ENCODE data around the gene CCR7. TPM values are rescaled to one million over a fixed set of nuclear protein-coding genes. Genes with fewer than 3 reads are reported as not detected.

The CCR7 gene, protein sequence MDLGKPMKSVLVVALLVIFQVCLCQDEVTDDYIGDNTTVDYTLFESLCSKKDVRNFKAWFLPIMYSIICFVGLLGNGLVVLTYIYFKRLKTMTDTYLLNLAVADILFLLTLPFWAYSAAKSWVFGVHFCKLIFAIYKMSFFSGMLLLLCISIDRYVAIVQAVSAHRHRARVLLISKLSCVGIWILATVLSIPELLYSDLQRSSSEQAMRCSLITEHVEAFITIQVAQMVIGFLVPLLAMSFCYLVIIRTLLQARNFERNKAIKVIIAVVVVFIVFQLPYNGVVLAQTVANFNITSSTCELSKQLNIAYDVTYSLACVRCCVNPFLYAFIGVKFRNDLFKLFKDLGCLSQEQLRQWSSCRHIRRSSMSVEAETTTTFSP
- under 1 TPM; 0.34 to 0.48 (median 0.44) TPM for polyA plus RNA-seq (ENCODE audit: insufficient read length in 4 of 4)

DNA sequence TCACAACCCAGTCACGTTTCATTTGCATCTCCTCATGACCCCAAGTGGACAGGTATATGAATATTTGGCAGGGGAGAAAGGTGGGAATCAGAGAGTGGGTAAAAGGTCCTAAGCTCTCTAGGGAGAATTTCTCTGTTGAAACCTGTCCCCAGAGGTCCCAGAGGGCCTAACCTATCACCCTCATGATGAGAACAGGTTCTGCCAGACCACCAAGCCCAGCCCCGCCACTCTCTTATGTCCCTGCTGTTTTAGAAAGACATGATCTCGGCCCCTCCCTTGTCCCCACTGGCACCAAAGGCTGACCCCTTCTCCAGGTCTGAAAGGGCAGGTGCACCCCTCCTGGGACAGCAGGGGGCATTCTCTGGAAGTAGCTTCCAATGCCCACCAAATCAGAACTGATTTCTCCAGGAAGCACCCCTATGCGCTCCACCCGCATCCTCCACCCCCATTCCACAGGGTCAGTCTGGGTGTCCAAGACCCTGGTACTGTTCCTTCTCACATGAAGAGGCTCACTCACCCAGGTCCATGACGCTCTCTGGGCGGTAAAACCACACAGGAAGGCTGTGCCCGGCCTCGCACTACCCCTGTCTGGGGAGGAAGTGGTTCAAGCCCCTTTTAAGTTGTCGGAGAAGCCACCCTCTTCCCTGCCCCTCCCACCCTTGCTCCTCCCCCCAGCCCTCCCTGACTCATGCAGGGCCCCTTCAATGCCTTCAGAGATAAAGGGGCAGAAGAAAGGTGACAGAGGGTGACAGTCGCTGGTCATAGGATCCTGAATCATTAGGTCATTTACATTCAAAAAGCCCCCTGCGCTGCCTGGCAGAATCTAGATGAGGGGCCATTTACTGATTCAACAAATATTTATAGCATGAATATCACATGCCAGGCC, at the start of gene CCR7:
Gene CCR7, minus strand, starts transcription at position 590 of the 886 bp plus-strand sequence. Its CDS starts 63 bp downstream, at position 527.
- no peak for DNase-seq (ENCODE audit: low read depth in 4 of 4, low spot score in 2 of 4)

DNA sequence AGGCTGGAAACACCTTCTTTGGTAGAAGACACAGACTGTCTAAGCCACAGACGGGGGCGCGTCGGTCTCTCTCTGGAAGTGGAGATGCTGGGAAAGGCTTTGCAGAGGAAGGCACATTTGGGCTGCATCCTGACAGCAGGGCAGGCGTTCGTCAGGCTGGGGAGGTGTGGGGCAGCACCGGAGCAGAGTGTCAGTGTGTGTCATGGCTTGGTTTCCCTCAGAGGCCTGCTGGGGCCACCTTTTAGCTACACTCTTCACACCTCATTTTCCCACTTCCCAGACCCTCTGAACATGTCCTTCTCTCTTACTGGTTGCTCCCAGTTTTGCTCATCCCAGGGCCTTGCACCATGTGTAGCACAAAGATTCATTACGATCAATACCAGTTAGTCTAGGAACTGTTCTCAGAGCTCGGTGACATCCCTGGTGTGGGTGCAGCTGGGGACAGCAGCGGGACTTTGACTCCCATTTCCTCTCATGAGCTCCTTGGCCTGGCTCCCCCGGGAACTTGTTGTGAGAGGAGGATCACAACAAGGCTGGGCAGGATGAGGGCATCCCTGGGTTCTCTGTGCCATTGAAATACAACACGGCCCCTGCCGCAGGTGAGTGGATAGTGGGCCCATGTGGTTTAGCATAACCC, 49.3 kb upstream of the CCR7 start:
- no peak for DNase-seq (ENCODE audit: low read depth in 4 of 4, low spot score in 2 of 4)

DNA sequence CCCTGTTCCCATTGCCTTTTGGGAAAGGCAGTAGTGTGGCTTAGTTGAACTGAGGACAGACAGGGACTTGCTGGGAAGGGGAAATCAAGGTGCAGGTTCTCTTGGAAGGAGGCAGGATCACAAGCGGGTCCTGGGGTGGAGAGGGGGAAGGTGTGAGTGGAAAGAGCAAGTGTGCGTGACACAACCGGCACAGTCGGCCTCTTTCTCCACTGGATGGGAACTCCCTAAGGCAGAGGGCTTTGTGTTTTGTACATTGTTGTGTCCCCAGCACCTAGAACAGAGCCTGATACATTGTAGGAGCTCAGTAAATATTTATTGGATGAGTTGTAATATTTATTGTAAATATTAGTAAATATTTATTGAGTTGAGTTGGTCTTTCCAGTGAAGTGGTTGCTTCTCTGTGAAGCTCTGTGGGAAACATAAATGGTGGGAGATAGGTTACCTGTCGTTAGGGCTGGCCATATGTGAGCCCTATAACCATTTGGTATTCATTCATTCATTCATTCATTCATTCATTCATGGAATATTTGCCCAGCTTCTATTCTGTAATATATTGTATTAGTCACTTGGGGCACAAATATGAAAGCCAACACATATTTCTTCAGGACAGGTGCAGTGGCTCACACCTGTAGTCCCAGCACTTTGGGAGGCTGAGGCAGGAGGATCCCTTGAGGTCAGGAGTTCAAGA, 48.3 kb upstream of the CCR7 start:
- no peak for DNase-seq (ENCODE audit: low read depth in 4 of 4, low spot score in 2 of 4)

DNA sequence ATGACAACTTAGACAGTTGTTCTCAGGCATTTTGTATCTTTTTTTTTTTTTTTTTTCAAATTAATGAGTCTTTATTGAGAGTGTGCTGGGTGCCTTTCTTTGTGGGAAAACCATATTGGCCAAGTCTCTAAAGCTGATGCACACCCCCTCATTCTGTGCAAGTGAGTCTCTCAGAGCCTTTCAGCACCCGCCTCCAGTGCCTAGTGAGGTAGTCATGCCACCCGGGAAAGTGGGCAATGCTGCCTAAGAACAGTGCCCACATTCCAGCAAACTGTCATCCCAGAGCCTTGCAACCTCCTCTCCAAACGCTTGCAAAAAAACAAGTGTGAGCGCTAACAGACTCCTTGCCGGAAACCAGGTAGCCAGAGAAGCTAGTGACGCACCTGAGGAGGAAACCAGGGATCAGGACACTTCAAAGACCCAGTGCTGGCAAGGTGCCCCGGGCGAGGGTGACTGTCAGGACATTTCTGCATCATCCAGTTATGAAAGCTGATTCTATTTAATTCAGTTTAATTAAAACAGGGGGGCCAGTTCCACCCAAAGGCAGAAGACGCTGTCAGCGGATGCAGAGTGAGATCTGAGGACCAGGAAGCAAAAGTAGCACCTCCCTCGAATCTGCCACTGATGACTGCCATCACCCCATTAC, 47.5 kb upstream of the CCR7 start:
- no peak for DNase-seq (ENCODE audit: low read depth in 4 of 4, low spot score in 2 of 4)

DNA sequence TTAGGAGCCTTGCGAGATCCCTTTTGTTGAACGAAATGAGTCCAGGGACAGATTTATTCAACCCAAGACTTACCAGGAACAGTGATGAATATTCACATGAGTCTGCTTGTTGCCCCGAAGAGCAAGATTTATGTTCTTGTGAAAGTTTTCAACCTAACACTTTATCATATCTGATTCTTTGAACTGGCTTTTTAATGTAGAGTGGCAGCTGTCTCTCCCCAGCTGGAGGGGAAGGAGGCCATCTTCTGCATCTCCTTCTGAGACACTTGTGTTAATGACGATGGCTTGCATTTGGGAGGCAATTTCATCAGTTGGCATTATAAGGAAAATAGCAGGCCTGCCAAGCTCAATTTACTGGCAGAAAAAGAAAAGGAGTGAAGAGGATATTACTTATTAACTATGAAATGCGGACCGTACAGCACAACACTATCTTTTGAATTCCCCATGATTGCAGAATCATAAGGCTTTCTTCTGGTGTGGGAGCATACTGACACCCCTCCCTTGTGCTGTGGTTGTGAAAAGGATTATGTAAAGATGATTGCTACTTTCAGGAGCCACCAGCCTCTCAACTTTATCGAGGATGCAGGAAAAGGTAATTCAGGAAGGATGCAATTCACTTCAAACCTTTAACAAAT, 46.7 kb upstream of the CCR7 start:
- no peak for DNase-seq (ENCODE audit: low read depth in 4 of 4, low spot score in 2 of 4)

DNA sequence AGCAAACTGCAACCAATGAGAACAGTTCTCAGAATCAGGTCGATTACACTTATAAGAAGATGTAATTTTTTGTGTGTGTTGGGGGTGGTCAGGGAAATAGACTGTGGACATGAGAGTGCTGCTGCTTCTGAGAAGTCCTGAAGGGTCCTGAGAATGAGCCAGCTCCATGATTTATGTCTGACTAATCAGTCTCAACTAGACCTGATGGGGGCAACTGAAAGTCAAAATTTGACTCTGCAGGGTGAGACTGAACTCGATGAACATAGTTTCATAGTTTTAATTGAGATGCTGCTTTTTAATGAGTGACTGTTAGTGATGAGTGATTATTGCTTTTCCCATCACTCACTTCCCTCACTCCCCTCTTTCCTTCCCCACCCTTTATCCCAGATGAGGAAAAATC, 45.1 kb upstream of the CCR7 start:
- DNase-seq (ENCODE audit: low read depth in 4 of 4, low spot score in 2 of 4) = no peak

DNA sequence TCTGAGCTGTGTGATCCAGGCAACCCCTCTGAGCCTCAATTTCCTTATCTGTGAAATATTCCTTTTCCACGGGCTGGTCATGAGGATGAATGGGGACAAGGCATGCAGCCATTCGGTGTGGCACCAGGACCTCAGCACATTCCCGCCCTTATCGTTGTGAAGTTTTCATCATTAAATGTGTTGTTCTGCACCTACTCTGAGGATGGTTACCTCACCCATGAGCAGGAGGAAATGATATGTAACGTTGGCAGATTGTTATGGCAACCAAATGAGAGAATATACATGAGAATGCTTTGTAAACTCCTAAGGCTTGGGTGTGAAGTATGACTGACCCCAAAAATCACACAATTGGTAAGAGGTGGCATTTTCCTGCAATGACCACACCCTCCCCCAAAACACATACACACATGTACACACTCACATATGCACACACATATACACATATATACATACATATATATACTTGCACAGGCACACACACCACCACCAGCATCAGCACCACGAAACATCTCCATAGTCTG, 42.8 kb upstream of the CCR7 start:
- DNase-seq (ENCODE audit: low read depth in 4 of 4, low spot score in 2 of 4) = no peak

DNA sequence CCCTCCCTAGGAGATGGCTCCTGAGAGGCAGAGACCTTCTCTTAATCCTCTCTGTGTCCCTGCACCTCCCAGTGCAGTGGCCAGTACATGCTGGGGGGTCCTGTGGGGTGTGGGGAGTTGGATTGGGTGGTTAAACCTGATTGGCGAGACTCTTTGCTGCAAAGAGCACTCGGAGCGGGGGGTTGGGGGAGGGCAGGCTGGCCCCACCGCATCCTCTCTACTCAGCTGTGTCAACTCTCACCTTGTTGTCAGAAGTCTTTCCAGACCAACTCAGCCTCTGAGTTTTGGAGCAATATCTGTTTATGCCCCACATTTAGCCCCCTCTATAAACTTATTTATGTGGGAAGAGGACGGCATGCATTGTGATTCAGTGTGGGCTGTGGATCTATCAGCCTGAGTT, 42.4 kb upstream of the CCR7 start:
- no peak for DNase-seq (ENCODE audit: low read depth in 4 of 4, low spot score in 2 of 4)

DNA sequence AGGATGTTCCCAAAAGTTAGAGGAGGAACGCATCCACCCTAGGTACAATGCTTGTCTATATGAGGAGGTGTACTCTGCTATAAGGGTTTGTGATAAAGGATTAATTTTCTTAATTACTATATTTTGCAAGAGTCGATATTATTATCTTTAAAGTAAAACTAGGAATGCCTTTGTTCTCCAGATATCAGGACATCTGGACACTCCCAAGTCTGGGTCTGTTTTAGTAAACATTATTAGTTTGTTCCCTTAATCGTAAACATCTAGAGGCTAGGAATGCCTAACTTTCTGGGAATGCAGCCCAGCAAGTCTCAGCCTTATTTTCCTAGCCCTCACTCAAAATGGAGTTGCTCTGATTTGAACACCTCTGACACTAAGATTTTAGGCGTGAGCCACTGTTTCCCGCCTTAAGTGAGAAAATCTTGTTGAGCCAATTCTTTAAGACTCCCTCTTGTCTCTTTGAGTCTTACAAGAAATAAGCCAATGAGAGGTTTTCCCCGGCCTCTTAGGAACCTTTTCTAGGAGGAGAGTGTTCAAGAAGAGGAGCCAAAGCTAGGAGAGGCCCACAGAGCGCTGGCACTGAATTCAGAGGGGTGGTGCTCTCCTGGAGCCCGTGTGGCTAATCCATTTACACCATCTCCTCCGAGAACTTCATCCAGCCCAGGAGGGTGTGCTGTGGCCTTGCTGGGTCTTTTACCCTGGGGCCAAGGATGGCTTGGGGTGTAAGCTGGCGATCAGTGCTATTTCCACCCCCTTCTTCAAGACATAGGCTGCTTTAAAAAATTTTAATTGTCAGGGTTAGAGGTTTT, 41.5 kb upstream of the CCR7 start:
- no peak for DNase-seq (ENCODE audit: low read depth in 4 of 4, low spot score in 2 of 4)

DNA sequence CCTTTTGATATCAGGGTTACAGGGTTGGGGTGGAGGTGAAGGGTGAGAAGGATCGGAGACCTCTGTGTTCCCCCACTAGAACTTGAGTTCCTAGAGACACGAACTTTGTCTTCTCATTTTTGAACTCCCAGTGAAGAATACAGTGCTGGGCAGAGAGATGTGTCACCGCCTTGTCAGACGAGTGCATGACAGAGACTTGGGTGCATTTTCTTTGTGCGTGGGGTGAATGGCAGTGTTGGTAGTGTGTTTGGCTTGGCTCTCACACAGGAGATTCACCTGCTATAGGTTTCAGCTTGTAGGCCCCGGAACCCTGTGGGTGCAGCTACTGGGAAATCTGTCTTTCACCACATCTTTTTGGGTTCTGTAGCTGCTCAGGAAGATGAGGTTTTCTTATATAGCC, 40.0 kb upstream of the CCR7 start:
- DNase-seq (ENCODE audit: low read depth in 4 of 4, low spot score in 2 of 4) = no peak

DNA sequence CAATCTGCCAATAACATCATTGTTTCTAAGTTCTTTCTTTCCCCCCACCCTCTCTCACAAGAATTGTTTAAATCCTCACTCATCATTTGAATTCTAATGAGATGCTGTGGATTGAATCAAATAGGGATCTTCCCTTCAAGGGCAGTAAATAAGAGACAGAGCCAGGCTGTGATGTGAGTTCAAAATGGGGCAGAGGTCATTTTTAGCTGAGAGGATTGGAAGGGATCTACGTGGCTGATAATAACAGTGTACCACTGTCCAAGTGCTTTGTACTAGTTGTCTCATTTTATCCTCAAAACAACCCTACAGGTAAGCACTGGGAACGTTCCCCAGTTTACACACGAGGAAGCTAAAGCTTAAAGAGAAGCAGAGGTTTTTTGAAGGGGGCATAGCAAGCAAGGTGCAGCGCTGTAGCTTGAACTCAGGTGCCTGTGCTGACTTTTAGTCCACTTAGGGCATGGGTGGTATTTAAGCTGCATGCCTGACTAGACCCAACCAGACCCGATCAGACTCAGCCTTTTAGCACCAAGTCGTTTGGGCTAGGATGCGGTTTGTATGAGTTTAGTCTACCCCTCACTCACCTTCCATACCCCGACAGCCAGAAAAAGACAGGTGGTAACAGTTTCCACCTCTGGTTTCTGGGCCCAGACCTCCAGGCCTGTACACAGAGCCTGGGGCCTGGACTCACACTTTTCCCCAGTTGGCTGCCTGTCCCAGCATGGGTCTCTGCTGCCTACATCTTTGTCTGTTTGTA, 39.2 kb upstream of the CCR7 start:
- no peak for DNase-seq (ENCODE audit: low read depth in 4 of 4, low spot score in 2 of 4)

DNA sequence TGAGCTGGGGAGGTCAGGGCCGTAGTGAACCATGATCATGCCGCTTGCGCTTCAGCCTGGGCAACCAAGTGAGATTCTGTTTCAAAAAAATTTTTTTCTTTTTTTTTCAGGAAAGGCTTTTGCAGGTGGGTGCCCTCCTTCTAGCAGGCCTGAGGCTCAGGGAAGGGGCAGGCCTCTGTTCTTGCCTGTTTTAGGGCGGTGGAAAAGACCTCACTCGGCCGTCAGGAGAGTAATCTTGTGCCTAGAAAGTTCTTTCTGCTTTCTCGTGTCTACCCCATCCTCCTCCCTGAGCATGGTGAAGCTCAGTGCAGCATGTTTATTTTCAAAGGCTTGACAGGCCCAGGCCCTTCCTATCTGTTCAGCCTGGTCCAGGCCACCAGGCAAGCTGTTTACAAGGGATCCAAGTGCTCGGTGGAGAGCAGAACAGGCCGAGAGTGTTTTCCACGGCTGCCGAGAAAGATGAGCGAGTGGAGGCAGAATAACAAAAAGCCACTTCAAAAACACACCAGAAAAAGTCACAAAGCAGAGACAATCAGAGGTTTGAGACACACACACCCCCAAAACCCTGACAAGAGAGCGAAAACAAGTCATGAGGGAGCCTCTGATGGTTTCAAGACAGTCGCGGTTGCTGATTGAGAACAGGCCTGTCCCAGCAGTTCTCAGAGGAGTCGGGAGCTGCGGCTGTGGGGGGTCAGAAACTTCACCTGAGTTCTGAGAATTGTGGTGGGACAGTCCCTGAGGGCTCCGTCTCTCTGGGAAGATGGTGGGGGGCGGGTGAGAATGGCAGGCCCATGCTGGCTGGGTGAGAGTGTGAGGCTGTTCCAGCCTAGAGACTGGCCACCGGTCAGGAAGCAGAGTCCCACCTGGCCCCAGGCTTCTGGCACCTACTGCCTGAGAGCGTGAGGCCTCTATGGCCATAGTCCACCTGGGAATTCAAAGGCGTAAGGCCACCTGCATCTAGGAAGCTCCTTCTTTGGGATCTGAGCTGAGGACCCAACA, 37.5 kb upstream of the CCR7 start:
- DNase-seq (ENCODE audit: low read depth in 4 of 4, low spot score in 2 of 4) = no peak

DNA sequence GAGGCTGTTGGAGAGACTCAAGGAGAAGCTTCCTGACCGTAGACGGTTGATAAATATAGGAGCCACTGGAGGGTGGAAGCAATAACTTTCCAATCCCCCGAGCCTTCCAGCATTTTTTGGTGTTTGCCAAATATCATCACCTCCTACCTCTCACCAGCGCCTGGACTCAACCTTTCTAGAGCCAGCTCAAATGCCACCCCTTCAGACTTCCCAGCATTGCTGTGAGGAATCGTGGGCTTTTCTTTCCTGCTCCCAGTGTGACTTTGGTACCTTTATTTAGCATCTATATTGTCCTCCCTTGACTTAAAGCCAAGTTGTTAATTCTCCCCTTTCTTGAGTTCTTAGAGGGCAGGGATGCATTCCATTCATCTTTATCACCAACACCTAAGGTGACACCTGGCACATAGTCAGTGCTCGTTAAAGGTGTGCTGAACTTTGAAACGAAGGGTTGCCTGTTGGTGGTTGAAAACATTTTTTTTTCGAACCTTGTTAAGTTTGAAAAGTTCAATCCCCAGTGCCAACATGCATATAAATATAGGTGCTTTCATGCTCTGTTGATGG, 35.3 kb upstream of the CCR7 start:
- DNase-seq (ENCODE audit: low read depth in 4 of 4, low spot score in 2 of 4) = no peak

DNA sequence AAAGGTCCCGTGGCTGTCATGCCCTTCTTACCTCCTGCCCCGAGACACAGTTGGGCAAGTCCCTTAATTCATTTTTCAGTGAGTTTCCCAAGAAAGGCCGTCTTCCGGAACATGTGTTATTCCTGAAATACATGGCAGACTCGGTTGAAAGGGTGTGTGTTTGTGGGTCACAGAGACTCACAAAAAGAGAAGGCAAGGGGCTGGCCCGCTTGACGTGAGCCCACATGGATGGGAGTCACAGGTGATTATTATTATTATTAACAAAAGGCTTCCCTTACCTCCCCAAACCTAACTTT, 34.1 kb upstream of the CCR7 start:
- no peak for DNase-seq (ENCODE audit: low read depth in 4 of 4, low spot score in 2 of 4)

DNA sequence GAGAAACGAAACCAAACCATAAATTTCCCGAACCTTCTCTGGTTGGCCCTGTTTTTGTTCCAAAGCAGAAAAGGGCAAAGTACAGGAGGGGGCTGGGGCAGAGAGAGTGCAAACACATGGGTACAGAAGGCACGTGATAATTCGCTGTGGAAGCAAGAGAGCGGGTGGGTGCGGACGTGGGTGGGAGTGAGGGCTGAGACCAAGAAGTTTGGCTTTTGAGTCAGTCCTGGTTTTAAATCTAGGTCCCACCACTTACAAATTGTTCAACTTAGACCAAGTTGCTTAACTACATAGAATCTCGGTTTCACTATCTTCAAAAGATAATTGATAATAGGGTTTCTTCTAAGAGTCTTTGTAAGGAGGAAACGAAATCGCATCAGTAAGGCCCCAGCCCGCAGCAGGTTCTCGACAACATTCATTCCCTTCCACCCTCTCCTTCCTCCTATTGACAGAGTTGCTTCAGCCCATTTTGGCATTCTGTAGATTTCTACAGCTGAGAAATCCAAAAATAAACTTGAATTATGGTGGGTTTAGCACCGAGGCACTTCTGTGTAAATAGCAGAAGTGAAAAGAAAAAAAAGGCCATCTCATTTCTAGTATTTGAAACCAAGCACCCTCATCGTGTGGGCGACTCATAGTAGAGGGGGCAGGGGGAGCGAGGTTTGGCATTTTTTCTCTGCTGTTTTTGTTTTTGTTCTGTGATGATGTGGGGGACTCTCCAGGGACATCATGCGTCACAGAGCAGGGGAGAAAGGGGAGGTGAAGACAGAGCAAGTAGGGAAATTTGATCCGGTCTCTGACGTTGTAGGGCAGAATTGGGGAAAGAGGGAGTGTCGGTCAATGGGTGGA, 33.6 kb upstream of the CCR7 start:
- DNase-seq (ENCODE audit: low read depth in 4 of 4, low spot score in 2 of 4) = peak in 2 of 4 donors; percentile 42 to 66

DNA sequence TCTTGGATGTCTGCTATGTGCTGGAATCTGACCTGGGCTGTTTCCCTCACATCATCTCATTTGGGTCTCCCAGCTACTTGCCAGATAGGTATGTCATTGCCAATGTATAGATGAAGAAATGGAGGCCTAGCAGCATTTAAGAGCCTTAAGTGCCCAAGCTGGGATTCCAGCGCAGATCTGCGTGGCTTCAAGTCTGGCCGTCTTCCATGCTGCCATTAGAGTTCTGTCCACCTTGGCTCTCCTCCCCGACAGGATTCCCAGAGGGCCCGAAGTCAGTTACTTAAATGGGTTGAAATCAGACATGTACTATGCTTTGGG, 33.0 kb upstream of the CCR7 start:
- DNase-seq (ENCODE audit: low read depth in 4 of 4, low spot score in 2 of 4) = no peak
